ELR (cell line): ENCODE results near the gene ABCB11.

Experiments used
- DNase-seq: peaks from one replicate; pipeline ENCODE4 v3.0.0-alpha.2; 2015; ENCODE audit warnings: low read depth

The ABCB11 gene

DNA sequence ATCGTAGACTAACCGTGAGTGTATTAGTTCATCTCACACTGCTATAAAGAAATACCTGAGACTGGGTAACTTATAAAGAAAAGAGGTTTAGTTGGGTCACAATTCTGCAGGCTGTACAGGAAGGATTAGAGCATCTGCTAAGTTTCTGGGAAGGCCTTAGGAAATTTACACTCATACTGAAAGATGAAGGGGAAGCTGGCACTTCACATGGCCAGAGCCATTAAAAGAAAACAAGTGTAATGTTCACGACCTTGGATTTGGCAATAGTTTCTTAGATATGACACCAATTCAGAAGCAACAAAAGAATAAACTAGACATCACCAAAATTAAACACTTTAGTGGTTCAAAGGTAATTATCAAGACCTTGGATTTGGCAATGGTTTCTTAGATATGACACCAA lies 23.8 kb downstream of the ABCB11 start:
- no peak for DNase-seq

GRCh38 chr2:169006665-169007064 lies 24.5 kb downstream of the ABCB11 start:
- no peak for DNase-seq

- no peak for DNase-seq
Measured at GRCh38 chr2:169005994-169006393, 25.1 kb downstream of the ABCB11 start.

- DNase-seq: no peak
Measured at GRCh38 chr2:169005080-169005598, 26.0 kb downstream of the ABCB11 start.

DNA sequence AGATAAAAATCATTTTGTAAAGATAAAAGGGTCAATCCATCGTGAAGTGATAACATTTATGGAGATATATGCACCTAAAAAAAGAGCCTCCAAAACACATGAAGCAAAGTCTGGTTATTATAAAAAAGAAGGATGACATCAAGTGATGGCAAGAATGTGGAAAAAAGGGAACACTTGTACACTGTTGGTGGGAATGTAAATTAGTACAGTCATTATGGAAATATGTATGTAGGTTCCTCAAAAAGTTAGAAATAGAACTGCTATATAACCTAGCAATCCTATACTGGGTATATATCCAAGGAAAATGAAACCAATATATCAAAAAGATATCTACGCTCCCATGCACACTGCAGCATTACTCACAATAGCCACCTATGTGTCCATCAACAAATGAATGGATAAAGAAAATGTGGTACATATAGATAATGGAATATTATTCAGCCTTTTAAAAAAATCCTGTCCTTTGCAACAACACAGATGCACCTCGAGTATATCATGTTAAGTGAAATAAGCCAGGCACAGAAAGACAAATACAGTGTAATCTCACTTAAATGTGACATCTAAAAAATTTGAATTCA lies 28.9 kb downstream of the ABCB11 start:
- DNase-seq: peak; percentile 34

- DNase-seq: peak; percentile 62
Measured at GRCh38 chr2:169001116-169001815, 29.9 kb downstream of the ABCB11 start.

DNA sequence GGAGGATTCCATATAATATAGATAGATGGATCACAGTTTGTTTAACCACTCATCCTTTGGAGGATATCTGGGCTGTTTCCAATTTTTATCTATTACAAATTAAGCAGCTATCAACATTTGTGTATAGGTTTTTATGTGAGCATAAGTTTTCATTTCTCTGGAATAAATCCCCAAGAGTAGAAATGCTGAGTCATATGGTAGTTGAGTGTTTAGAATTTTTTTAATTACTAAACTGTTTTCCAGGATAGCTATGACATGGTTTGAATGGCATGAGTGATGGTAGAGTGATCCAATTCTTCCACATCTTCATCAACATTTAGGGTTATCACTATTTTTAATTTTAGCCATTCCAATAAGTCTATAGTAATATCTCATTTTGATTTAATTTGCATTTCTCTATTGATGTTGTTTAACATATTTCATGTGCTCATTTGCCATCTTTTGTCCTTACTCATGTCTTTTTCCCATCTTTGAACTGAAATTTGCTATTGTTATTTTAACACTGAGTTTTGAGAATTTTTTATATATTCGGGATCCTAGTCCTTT lies 31.4 kb downstream of the ABCB11 start:
- DNase-seq: peak; percentile 39

- DNase-seq: no peak
Measured at GRCh38 chr2:168998609-168999211, 32.4 kb downstream of the ABCB11 start.

GRCh38 chr2:168997794-168998193 lies 33.3 kb downstream of the ABCB11 start:
- peak; percentile 50 for DNase-seq

- no peak for DNase-seq
Measured at GRCh38 chr2:168997118-168997521, 34.0 kb downstream of the ABCB11 start.

DNA sequence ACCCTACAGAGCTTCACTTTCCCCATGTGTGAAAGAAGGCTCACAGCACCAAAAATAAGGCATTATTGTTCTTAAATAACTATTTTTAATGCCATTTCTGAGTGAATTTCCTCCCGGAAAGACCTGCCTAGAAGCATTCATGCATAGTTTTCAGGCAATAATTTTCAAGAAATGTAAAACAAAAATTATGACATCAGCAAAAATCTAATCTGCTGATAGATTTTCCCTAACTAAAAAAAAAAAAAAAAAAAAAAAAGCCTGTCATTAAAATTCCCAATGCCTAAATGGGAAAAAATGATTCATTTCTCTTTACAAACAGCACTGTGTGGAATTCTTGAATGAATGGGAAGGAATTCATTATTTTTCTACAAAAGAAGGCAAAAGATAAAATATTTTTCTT lies 35.4 kb downstream of the ABCB11 start:
- DNase-seq: no peak

DNA sequence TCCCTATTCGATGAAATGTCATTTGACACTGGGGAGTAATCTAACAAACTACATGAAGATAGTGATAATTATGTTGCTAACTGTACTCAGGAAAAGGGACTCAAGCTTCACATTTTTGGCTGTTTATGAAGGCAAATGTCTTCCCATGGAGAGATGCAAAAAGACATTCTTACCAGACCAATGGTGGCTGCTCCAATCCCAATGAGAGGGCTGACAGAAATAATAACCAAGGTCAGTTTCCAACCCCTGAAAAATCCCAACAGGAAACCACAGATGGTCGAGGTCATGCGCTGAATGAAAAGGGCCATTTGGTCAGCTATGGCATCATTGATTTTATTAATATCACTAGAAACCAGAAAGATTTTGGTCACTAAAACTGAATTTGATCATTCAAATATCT lies 37.6 kb downstream of the ABCB11 start:
- DNase-seq: no peak

DNA sequence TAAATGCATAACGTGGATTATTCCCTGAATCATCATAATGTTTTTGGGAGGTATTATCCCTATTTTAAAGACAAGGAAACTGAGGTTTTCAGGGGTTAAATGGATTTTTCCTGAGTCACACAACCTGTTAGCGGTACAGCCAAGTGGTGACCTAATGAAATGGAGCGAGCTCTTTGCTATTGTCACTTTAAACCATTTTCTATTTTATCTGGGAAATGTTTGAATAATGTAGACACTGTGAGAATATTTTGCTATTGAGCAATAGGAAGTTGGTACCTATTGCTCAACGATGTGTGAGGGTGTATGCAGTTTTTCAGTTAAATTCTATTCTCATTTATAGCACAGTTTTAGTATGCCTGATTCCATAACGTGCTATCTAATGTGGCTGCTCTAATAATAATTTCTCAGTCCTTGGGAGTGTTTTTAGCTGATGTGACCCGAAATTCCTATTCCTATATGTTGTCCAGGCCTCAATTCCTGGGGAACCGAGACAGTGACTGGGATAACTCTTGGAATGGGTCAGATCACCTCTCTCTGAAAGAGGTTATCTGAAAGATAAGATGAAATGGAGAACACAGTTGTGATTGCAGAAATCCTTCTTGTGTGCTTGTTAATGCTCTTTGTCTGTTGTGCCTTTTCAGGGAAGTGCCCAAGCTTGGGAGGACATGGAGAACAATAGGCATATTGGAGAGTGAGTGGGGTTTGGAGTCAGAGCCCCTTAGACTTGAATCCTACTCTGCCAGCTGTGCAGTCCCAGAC lies 38.4 kb downstream of the ABCB11 start:
- DNase-seq: peak; percentile 47

GRCh38 chr2:168992026-168992425 lies 39.1 kb downstream of the ABCB11 start:
- peak; percentile 66 for DNase-seq

- DNase-seq: no peak
Measured at GRCh38 chr2:168988755-168989154, 42.4 kb downstream of the ABCB11 start.

- no peak for DNase-seq
Measured at GRCh38 chr2:168986398-168986943, 44.7 kb downstream of the ABCB11 start.

DNA sequence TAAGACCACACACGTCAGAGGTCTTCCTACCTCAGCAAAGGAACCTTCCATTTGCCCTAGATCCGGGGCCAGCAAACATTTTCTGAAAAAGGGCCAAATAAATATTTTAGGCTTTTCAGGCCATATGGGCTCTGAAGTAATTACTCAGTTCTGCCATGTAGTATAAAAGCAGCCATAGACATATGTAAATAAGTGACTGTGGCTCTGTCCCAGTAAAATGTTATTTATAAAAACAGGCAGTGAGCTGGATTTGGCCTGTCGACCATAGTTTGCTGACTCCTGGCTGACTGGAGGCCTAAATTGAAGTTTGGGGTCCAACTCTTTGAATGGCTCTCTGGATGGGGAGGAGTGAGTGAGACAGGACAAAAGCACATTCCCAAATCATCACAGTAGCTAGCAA lies 49.5 kb downstream of the ABCB11 start:
- no peak for DNase-seq

- no peak for DNase-seq
Measured at GRCh38 chr2:168978461-168978861, 52.7 kb downstream of the ABCB11 start.

DNA sequence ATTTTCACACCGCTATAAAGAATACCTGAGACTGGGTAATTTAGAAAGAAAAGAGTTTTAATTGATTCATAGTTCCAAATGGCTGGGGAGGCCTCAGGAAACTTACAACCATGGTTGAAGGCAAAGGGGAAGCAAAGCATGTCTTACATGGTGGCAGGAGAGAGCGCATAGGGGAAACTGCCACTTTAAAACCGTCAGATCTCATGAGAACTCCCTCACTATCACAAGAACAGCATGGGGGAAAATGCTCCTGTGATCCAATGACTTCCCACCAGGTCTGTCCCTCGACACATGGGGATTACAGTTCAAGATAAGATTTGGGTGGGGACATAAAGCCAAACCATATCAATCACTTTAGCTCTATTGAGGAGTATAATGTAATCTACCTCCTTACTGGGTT lies 53.5 kb downstream of the ABCB11 start:
- DNase-seq: no peak

- DNase-seq: no peak
Measured at GRCh38 chr2:168976034-168976654, 55.0 kb downstream of the ABCB11 start.

DNA sequence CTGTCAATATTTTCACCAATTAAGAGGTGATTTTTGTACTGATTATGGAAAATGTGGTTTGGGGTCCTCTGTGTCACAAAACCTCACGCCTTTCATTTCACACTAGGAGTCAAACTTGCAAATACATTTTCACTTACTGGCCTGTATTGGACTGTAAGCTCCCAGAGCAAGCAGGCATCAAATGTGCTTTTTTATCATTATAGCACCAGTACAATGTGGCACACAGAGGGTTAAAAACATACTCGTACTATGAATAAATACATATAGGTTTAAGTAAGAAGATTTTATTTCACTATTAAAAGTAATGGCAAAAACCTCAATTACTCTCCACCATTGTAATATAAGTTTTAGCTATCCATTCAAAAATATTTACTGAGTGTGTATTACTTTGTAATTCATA lies 56.7 kb downstream of the ABCB11 start:
- no peak for DNase-seq

DNA sequence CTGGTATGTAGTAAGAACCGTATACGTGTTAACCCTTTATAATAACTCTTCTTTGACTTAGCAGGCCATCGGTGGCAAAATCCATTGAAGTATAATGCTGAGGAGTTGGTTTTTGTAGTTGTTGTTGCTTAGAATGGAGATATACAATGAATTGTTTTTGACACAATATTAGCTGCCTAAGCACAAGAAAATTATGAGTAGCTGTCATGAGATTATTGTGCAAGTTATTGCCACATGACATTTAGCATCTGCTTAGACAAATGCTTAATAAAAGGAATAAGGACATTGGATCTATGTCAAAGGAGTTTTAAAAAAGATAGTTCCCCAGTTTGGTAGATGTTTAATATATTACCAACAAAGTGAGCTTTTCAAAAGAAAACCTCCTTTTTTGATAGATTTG lies 59.9 kb downstream of the ABCB11 start:
- DNase-seq: no peak
